Measurements from ENCODE around the gene QKI. TPM values are rescaled to one million over a fixed set of nuclear protein-coding genes. Genes with fewer than 3 reads are reported as not detected.

Gene QKI
- total RNA-seq, 3 donors from 2014 or later, result 158 to 304 (median 172) TPM

- TF ChIP-seq POLR2AphosphoS5 (IDR thresholded peaks at IDR 0.05) (no peak), POLR2A (IDR thresholded peaks at IDR 0.05) (no peak)
- TF ChIP-seq, protein P1, sequence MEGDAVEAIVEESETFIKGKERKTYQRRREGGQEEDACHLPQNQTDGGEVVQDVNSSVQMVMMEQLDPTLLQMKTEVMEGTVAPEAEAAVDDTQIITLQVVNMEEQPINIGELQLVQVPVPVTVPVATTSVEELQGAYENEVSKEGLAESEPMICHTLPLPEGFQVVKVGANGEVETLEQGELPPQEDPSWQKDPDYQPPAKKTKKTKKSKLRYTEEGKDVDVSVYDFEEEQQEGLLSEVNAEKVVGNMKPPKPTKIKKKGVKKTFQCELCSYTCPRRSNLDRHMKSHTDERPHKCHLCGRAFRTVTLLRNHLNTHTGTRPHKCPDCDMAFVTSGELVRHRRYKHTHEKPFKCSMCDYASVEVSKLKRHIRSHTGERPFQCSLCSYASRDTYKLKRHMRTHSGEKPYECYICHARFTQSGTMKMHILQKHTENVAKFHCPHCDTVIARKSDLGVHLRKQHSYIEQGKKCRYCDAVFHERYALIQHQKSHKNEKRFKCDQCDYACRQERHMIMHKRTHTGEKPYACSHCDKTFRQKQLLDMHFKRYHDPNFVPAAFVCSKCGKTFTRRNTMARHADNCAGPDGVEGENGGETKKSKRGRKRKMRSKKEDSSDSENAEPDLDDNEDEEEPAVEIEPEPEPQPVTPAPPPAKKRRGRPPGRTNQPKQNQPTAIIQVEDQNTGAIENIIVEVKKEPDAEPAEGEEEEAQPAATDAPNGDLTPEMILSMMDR (IDR thresholded peaks at IDR 0.05), result no peak
- DNase-seq (ENCODE audit: low spot score in 2 of 2), result no peak
- Histone ChIP-seq H3K27ac (no peak overlapping the region), H3K27me3 (no peaks in the 10 kb centered on the region), H3K36me3 (no peaks in the 10 kb centered on the region), H3K4me3 (no peak overlapping the region), H3K4me1 (no peaks in the 10 kb centered on the region), H3K9me3 (no peaks in the 10 kb centered on the region)
- intact Hi-C loops (cut with DNase I; ENCODE audit: low total_unique reads), result no loop called here
Measured at GRCh38 chr6:163600781-163601180, 186.3 kb downstream of the QKI start.

DNA sequence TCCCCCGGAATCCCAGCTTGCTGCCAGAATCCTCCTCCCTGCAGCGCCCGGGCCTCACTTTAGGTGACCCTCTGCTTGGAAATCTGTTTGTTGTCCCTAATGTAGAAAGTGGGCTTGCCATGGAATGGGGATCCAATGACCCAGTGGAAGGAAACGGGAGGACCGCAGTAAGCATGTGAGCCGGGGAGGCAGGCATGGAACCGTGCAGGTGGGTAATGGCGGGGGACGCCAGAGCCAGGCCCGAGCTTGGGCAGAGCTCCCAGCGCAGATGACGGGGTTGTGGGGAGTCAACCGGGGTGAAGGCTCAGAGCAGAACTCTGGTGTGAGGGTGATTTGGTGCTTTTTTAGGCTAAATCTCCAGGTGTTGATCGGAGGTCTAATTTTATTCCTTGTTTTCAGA lies 188.3 kb downstream of the QKI start:
- Histone ChIP-seq H3K27me3 (no peaks in the 10 kb centered on the region), H3K36me3 (no peaks in the 10 kb centered on the region), H3K9me3 (no peaks in the 10 kb centered on the region), H3K4me1 (no peaks in the 10 kb centered on the region), H3K4me3 (no peak overlapping the region), H3K27ac (no peak overlapping the region)
- intact Hi-C loops (cut with DNase I; ENCODE audit: low total_unique reads), result no loop called here
- DNase-seq (ENCODE audit: low spot score in 2 of 2), result no peak
- TF ChIP-seq POLR2A (IDR thresholded peaks at IDR 0.05) (no peak), POLR2AphosphoS5 (IDR thresholded peaks at IDR 0.05) (no peak)
- TF ChIP-seq, protein P1 (IDR thresholded peaks at IDR 0.05), result no peak

DNA sequence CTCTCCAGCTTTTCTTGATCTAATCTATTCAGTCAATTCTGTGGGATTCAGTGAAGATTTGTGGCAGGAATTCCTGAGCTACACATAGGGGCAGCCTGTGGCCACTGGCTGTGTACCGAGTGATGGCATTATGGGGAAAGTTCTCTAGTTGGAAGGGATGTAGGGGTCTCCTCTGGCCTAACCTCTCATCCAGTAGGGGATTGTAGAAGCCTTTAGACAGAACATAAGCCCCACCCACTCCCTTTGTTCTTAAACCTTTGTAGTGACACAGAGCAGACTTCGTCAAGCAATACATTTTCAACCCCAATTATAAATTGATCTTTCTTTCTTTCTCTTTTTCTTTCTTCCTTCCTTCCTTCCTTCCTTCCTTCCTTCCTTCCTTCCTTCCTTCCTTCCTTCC lies 188.9 kb downstream of the QKI start:
- Histone ChIP-seq H3K27me3 (no peaks in the 10 kb centered on the region), H3K36me3 (no peaks in the 10 kb centered on the region), H3K4me3 (no peak overlapping the region), H3K27ac (no peak overlapping the region), H3K4me1 (no peaks in the 10 kb centered on the region), H3K9me3 (no peaks in the 10 kb centered on the region)
- intact Hi-C loops (cut with DNase I; ENCODE audit: low total_unique reads), result no loop called here
- no peak for TF ChIP-seq POLR2AphosphoS5 (IDR thresholded peaks at IDR 0.05)
- TF ChIP-seq, protein P1 (IDR thresholded peaks at IDR 0.05), result no peak
- TF ChIP-seq POLR2A (IDR thresholded peaks at IDR 0.05), result no peak
- no peak for DNase-seq (ENCODE audit: low spot score in 2 of 2)

- no peak for DNase-seq (ENCODE audit: low spot score in 2 of 2)
- H3K9me3 ChIP-seq, result no peaks in the 10 kb centered on the region
- H3K4me1 ChIP-seq, result no peaks in the 10 kb centered on the region
- H3K36me3 ChIP-seq, result no peaks in the 10 kb centered on the region
- intact Hi-C loops (cut with DNase I; ENCODE audit: low total_unique reads), result no loop called here
- H3K27me3 ChIP-seq, result no peaks in the 10 kb centered on the region
- H3K4me3 ChIP-seq, result no peak overlapping the region
- TF ChIP-seq POLR2AphosphoS5 (IDR thresholded peaks at IDR 0.05) (no peak), POLR2A (IDR thresholded peaks at IDR 0.05) (no peak)
- TF ChIP-seq, protein P1 (IDR thresholded peaks at IDR 0.05), result no peak
- no peak overlapping the region for H3K27ac ChIP-seq
Measured at GRCh38 chr6:163605385-163606097, 191.0 kb downstream of the QKI start.

DNA sequence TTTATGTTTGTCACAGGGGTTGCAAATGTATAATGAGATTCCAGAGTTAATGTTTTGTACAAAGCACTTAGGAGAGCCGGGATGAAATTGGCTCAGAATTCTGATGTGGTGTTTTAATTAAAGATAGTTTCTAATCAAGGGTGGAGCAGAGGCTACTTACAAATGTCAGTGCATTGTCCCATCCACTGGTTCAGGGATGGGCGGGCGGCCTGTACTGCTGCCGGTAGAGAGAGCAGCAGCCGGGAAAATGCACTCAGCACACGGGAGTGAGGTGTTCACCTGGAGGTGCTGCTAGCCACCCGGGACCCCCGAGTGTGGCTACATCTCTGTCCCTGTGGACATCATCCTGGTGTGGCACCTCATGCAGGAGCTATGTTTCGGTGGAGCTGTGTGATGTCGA lies 193.3 kb downstream of the QKI start:
- intact Hi-C loops (cut with DNase I; ENCODE audit: low total_unique reads), result no loop called here
- no peaks in the 10 kb centered on the region for H3K27me3 ChIP-seq
- no peaks in the 10 kb centered on the region for H3K9me3 ChIP-seq
- no peak for DNase-seq (ENCODE audit: low spot score in 2 of 2)
- H3K27ac ChIP-seq, result no peak overlapping the region
- no peak overlapping the region for H3K4me3 ChIP-seq
- H3K4me1 ChIP-seq, result no peaks in the 10 kb centered on the region
- TF ChIP-seq POLR2A (IDR thresholded peaks at IDR 0.05), result no peak
- no peak for TF ChIP-seq POLR2AphosphoS5 (IDR thresholded peaks at IDR 0.05)
- TF ChIP-seq, protein P1 (IDR thresholded peaks at IDR 0.05), result no peak
- no peaks in the 10 kb centered on the region for H3K36me3 ChIP-seq

Measured in breast epithelium (tissue), 4 donors.